SHP77 treated with DMSO at 0.1 percent for 48 hours (cell line): ENCODE measurements around the gene ARFRP1.

ENCODE experiments used
- DNase-seq: peaks from one replicate; lab custom pipeline; 2025; lab: John Stamatoyannopoulos, UW

The ARFRP1 gene, protein sequence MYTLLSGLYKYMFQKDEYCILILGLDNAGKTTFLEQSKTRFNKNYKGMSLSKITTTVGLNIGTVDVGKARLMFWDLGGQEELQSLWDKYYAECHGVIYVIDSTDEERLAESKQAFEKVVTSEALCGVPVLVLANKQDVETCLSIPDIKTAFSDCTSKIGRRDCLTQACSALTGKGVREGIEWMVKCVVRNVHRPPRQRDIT

DNA sequence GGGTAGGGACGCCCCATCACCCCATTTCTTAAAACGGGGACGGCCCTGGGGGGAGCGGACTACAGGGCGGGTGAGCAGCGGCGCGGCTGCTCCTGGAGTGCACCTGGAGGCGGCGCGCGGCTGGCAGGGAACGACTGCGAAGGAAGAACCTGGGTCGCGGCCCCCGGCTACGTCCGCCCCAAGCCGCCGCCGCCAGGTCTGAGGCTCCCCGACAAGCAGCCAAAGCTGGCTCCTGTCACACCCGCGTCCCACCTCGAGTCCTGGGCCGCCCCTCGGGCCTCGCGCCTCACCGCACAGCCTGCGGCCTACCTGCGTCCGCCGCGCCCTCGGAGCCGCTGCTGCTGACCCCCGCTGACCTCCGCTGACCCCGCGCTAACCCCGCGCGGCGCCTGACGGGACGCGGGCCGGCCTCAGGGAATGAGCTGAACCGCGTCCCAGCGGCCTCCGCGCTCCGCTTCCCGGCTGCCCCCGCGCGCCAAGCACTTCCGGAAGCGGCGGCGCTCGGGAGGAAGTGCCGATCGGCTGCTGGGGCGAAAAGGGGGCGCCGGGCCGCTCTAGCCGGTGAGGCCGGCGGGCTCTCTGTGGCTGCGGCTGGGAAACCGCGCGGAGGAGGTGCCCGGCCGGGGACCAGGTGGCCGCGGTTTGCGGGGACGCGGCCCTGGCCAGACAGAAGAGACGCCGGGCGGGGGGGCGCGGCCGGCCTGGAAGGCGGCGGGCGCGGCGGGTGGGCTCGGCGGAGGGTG is at the start of gene ARFRP1, which contains the start of gene ZGPAT:
Gene ARFRP1 (minus strand): TSS at position 419 of the 743 bp plus-strand sequence. CDS start 885 bp downstream, outside the sequence.
Gene ZGPAT (plus strand): TSS at position 482 of the 743 bp plus-strand sequence. CDS start 542 bp downstream, outside the sequence.
- peak; percentile 77 for DNase-seq

DNA sequence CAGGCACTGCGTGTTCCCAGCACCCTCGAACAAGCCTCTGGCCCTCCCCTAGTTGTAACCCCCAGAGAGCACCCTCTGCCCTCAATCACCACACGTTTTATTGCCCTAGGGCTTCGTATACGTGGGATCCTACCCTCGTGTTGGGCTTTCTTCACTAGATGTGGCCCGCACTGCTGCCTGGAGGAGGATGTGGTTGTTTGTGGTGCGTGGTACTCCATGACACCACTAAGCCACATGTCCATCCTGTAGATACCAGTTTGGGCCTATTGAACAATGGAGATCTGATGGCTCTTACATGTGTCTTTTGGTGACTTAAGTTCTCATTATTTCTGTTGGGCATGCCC is 48.8 kb upstream of the ARFRP1 start:
- no peak for DNase-seq

DNA sequence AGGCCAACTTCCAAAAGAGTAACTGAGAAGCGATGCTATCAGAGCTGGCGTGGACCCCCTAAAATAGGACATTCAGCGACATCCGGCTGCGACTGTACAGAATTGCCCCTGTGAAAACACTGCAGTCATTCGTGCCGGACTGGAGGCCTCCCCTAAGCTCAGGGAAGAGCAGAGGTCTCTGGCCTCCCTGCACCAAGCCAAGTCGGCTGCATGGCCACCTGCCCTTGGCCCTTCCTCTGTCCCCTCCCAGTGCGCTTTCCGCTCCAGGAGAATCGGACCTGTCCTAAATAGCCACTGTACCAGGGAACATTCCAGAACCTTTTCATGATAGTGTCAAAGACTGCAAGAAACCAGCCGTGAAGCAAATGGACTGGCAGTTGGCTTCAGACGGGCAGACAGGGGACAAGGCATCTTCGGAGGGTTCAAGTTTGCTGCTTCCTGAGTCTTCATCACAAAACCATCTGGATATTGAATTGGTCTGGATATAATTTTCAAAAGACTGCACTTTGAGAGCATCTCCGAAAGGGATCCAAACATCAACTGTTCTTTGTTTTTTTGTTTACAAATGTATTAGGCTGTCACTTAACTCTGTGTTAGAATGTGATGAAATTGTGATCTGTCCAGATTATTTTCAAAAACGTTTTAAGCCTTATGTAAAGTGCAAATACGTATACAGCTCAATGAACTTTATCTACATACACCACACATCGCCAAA is 48.3 kb upstream of the ARFRP1 start:
- DNase-seq: no peak

DNA sequence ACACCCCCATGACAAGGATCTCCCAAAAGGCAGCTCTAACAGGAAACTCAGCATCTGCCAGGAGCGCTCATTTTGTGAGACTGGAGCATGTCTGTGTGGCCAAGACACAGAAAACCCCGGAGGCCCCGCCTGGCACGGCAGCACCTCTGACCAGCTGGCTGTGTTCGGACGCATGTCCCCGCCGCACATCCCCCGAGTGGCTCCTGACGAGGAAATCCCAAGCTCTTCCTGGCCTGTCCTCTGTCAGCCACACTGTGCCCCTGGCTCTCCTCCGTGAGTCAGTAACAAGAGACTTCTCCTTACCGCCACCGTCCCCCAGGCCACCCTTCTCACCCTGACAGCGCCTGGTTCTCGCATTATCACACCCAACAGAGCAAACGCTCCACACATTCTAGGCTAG is 46.2 kb upstream of the ARFRP1 start:
- no peak for DNase-seq

DNA sequence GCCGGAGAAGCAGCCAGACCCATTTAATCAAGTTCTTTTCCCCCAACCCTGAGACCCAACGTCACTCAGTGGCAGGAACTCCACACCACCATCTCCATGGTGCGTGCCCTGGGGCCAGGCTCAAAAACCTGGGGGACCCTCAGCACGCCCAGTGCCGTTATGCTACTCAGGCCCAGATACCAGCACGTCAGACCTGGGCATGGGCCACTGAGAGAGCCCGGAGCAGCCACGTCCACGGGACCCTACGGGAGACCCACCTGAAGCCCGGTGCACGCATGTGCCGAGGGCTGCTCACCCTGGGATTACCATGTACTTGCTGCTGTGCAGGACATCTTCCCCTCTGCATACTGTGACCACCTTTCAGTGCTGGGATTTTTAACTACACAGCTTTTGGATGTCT is 45.6 kb upstream of the ARFRP1 start:
- DNase-seq: no peak

GRCh38 chr20:63752411-63753101 is 44.8 kb upstream of the ARFRP1 start:
- DNase-seq: no peak

GRCh38 chr20:63751471-63752271 is 43.9 kb upstream of the ARFRP1 start:
- DNase-seq: no peak

GRCh38 chr20:63750807-63751470 is 43.2 kb upstream of the ARFRP1 start:
- no peak for DNase-seq

DNA sequence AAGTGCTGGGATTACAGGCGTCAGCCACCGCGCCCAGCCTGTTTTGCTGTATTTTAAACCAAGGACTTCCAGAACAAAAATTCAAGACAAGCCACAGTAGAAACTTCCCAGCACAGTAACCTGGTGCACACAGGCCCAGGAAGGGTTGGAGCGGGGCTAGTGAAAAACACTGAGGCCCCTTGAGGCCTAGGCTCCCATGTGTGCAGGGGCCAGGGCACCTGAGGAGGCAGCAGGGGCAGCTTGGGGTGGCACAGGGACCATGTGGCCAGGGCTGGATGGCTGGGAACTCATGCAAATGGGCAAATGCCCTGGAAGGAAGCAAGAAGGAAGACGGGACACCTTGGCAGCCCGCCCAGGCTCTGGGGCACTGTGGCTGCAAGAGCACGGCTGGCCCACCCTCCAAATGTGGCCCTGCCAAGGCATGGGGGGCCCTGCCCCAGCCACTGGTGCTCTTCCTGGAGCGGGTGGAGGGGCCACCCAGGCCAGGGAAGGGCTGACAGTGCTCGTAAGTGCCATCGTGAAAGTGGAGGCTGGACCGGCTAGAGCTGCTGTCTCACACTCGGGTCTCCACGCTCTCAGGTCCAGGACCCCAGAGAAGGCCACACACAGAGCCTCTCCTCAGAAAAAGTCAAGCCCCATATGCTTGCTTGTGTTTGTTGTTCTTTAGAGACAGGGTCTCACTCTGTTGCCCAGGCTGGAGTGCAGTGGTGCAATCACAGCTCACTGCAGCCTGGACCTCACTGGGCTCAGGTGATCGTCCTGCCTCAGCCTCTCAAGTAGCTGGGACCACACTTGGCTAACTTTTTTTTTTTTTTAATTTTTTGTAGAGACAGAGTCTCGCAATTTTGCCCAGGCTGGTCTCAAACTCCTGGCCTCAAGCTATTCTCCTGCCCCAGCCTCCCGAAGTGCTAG is 42.1 kb upstream of the ARFRP1 start:
- DNase-seq: no peak

DNA sequence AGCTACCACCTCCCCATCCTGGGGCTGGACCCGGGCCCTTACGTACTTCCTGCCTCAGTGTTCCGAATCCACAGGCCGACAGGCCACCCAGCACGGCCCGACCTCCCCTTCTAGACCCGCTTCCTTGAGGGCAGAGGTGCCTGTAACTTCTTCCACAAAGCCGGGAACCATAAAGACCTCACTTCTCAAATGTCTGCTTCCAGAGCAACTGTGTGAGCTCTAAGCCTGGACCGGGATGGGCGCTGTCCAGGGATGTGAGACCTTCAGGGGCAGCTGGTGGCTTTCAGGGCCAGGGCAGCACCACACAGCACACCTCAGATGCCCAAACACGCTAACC is 41.1 kb upstream of the ARFRP1 start:
- no peak for DNase-seq

DNA sequence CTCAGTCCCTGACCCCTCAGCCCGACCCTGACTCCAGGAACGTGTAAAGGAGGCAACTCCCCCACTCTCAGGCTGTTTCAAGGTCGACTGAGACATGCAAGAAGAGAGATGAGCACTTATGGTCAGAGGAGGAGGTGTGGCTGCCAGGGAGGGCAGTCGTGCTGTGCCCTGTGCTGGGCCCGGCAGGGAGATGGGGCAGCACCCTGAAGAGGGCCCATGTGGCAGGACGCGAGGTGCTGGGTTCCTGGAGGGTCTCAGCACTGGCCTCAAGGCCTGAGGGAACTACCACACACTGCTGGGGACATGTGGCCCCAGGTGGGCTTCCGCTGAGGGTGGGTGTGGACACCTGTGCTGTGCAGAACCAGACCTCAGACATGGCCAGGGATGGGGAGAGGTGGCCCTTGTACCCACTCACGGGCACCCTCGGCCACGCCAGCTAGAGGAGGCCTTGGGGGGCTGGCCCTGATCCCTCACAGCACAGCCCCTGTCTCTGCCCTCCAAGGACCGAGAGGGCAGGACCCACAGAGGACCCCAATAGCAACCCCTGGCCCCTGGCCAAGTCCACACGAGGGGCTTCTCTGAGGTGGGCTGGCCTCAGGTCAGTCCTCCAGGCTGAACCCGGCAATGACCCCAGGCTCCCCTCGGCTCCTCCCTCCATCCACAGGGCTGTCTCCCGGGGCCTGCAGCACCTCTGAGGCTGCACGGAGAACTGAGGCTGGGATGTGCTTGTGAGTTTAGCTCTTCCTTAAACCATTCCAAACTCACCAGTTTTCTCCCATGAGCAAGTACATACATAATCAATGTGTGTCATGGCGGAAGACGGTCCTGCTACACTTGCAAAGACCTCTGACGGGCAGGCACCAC is 40.5 kb upstream of the ARFRP1 start:
- no peak for DNase-seq

GRCh38 chr20:63747622-63748069 is 39.9 kb upstream of the ARFRP1 start:
- DNase-seq: no peak

DNA sequence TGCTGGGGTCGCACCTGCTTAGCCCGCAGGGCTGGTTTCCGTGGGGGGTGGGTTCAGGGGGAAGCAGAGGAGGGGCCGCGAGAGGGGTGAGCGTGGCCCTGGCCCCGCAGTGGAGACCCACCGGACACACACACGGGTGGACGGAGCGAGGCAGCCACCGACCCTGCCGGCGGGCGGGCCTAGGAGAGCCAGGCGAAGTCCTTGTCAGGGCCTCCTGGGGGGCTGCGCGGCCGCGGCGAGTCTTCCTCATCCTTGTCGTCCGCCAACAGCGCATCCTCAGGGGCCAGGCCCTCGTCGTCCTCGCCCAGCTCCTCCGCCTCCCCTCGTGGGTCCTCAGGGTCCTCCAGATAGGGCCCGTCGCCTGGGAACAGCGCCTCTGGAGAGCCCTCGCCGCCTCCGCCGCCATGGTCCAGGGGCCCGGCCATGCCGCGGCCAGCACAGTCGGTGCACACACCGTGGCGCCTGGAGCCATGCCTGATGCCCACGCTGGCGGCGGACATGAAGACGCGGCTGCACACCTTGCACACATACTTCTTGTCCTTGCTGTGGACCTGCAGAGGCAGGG is 39.1 kb upstream of the ARFRP1 start:
- DNase-seq: no peak

DNA sequence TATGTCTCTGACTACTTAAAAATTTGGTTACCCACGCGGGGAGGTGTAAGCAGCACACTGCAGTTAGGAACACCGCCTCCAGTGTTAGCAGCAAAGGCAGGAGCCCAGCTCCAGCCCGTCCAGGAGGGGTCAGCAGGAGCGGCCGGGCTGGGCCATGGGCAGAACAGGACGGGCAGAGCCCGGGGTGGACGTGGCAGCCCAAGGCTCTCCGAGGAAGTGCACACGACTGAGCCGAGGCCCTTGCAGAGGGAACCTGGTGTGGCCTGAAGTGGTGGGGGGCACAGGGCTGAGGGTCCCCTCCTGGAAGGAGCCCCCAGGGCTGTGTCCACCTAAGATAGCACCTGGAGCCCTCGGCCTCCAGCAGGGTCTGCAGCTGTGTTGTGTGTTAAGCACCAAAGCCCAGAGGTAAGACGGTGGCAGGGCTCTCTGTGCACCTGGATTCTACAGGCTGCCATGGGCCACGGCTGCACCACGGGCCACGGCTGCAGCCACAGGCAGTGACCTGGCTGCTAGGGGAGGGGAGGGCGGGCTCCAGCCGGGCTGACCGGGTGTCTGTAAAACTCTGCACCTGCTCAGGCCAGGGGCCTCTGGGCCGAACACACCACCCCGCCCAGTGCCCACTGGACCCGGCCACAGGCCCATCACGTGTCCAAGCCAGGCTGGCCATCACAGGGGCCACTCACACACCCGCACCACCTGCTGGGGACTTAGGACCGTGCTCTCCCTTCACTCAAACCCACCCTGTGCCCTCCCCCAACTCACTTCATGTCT is 38.4 kb upstream of the ARFRP1 start:
- DNase-seq: no peak

GRCh38 chr20:63745424-63745805 is 37.6 kb upstream of the ARFRP1 start:
- no peak for DNase-seq

DNA sequence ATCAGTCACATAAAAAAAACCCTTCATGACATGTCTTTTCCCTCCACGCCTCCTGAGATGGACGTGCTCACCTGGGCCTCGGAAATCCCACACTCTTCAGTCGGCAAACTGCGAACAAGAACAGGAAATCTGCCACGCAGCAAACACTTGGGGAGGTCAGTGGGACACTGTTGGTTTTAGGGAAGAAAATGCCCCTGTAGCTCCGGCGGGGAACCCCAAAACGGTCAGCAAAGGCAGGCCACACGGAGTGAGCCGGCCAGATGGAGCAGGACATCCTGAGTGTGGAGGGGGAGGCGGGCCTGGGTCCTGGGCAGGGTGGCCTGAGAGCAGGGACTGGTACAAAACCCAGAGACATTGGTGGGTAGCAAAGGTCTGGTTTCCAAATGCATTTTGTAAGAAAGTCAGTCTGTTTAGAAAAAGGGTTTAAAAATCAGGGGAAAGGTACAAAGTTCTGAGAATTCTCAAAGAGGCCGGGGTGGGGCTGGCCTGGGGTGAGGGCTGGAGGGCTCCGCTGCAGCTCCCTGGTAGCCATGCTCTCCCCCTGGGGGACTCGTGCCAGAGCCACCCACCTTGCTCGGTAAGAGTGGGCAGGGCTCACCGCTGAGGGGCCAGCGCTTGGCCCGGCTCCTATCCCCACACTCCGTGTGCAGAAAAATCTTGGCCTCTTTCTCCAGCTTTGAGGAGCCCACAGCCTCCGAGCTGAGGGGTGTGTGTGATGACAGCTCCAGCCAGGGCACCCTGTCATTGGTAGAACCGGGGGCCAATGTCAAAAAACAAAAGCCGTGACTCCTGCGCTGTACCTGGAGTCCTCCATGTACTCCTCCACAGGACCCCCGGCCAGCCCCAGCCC is 37.0 kb upstream of the ARFRP1 start:
- DNase-seq: no peak

DNA sequence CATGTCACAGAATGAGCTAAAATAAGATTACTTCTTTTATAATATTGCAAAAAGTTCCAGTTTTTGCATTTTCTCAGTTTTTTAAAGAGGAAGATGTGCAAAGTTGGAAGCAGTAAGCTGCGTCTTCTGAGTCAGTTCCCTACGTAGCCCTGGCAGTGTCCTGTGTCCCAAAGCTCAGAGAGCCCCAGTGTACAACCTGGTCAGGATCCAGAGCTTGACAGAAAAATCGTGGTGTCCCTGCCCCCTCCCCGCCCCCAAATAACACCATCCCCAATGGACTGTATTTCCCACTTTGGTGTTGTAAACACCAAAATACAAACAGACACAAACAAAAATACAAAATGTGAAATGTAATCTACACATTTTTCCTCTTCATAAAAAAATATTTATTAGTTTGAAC is 36.4 kb upstream of the ARFRP1 start:
- no peak for DNase-seq
